Measurements from ENCODE around the gene NXNL1.

Gene NXNL1

DNA sequence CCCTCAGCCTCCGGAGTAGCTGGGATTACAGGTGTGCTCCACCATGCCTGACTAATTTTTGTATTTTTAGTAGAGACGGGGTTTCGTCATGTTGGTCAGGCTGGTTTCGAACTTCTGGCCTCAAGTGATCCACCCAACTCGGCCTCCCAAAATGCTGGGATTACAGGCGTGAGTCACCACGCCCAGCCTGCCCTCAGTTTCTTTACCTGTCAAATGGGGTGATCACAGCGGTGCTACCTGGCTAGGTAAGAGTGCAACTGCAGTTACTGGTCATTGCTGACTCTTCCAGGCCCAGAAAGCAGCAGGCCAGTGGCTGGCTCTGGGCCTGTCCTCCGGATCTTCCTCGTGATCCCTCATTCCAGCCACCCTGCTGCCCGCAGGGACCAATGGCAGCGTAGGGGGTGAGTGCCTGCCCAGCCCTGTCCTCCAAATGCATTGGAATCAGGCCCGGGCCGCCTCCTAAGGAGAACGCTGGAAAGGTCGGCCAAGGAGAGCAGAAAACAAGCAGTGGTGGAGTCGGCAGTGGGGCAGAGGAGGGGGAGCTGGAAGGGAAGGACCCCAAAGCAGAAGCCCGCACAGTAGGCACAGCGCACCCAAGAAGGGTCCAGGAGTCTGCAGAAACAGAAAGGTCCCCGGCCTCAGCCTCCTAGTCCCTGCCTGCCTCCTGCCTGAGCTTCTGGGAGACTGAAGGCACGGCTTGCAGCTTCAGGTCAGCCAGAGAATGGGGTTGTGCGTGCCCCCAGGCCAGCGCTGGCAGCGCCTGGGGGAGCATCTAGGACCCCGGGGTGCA lies 7.8 kb upstream of the NXNL1 start:
- Histone ChIP-seq H3K36me3 (ENCODE audit: insufficient read depth, low read depth, low read length) (no peaks in the 10 kb centered on the region), H3K4me3 (ENCODE audit: low read length) (peak overlapping the region; percentile 92), H3K27ac (ENCODE audit: low read length) (no peak overlapping the region), H3K27me3 (ENCODE audit: insufficient read depth, low read length) (peaks cover 32% of the 10 kb centered on the region), H3K9me3 (ENCODE audit: insufficient read depth, low read depth, low read length) (no peaks in the 10 kb centered on the region), H3K9ac (ENCODE audit: low read depth, low read length) (peak overlapping the region; percentile 60; the same call in 1 of the 2 replicates), H3K4me1 (ENCODE audit: insufficient read depth, low read length) (peaks cover 10% of the 10 kb centered on the region; the same call in 1 of the 2 replicates)

- H3K9ac ChIP-seq (ENCODE audit: low read depth, low read length) = no peak overlapping the region
- no peak overlapping the region for H3K27ac ChIP-seq (ENCODE audit: low read length)
- H3K4me3 ChIP-seq (ENCODE audit: low read length) = no peak overlapping the region
Measured at GRCh38 chr19:17467471-17468301, 7.0 kb upstream of the NXNL1 start.

DNA sequence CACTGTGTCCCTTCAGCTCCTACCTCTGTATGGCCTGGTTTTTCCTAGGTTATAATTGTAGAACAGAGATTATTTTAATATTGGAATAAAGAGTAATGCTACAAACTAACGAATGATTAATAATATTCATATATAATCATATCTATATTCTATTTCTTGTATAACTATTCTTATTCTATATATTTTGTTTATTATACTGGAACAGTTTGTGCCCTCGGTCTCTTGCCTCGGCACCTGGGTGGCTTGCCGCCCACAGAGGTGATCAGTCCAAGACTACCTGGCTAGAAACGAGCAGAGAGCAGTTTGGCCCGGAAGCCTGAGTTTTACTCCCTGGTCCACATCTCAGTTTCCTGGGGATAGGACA lies 5.7 kb upstream of the NXNL1 start:
- no peak overlapping the region for H3K4me3 ChIP-seq (ENCODE audit: low read length)
- H3K9ac ChIP-seq (ENCODE audit: low read depth, low read length) = no peak overlapping the region
- H3K36me3 ChIP-seq (ENCODE audit: insufficient read depth, low read depth, low read length) = no peaks in the 10 kb centered on the region
- peaks cover 10% of the 10 kb centered on the region; the same call in 1 of the 2 replicates for H3K4me1 ChIP-seq (ENCODE audit: insufficient read depth, low read length)
- no peaks in the 10 kb centered on the region for H3K9me3 ChIP-seq (ENCODE audit: insufficient read depth, low read depth, low read length)
- no peak overlapping the region for H3K27ac ChIP-seq (ENCODE audit: low read length)
- peaks cover 26% of the 10 kb centered on the region for H3K27me3 ChIP-seq (ENCODE audit: insufficient read depth, low read length)

More at GRCh38 chr19:17467471-17468301, 7.0 kb upstream of the NXNL1 start:
- H3K9me3 ChIP-seq (ENCODE audit: insufficient read depth, low read depth, low read length) = no peaks in the 10 kb centered on the region
- peaks cover 32% of the 10 kb centered on the region for H3K27me3 ChIP-seq (ENCODE audit: insufficient read depth, low read length)
- peaks cover 10% of the 10 kb centered on the region; the same call in 1 of the 2 replicates for H3K4me1 ChIP-seq (ENCODE audit: insufficient read depth, low read length)
- H3K36me3 ChIP-seq (ENCODE audit: insufficient read depth, low read depth, low read length) = no peaks in the 10 kb centered on the region

GRCh38 chr19:17458970-17459369 lies 1.8 kb downstream of the NXNL1 start:
- H3K9ac ChIP-seq (ENCODE audit: low read depth, low read length) = no peak overlapping the region
- peaks cover 38% of the 10 kb centered on the region for H3K27me3 ChIP-seq (ENCODE audit: insufficient read depth, low read length)
- H3K9me3 ChIP-seq (ENCODE audit: insufficient read depth, low read depth, low read length) = no peaks in the 10 kb centered on the region
- no peaks in the 10 kb centered on the region; the same call in 1 of the 2 replicates for H3K4me1 ChIP-seq (ENCODE audit: insufficient read depth, low read length)
- H3K4me3 ChIP-seq (ENCODE audit: low read length) = no peak overlapping the region
- no peaks in the 10 kb centered on the region for H3K36me3 ChIP-seq (ENCODE audit: insufficient read depth, low read depth, low read length)
- H3K27ac ChIP-seq (ENCODE audit: low read length) = no peak overlapping the region

GRCh38 chr19:17457616-17458015 lies 3.1 kb downstream of the NXNL1 start:
- no peaks in the 10 kb centered on the region for H3K36me3 ChIP-seq (ENCODE audit: insufficient read depth, low read depth, low read length)

DNA sequence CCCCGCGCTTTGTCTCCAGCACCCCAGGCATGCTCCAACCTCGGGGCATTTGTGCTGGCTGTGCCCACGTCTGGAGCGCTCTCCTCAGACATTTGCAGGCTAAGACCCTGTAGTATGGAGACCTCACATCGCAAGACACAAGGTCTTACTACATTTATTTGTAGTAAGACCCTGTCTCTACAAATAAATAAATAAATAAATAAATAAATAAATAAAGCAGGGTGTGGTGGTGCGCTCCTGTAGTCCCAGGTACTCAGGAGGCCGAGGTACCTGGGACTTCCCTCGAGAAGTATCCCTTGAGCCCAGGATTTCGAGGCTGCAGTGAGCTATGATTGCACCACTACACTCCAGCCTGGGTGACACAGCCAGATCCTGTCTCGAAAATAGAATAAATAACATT lies 4.6 kb downstream of the NXNL1 start:
- Histone ChIP-seq H3K9me3 (ENCODE audit: insufficient read depth, low read depth, low read length) (no peaks in the 10 kb centered on the region; the same call in 1 of the 2 replicates), H3K9ac (ENCODE audit: low read depth, low read length) (no peak overlapping the region), H3K27me3 (ENCODE audit: insufficient read depth, low read length) (peaks cover 48% of the 10 kb centered on the region), H3K27ac (ENCODE audit: low read length) (no peak overlapping the region), H3K36me3 (ENCODE audit: insufficient read depth, low read depth, low read length) (no peaks in the 10 kb centered on the region), H3K4me1 (ENCODE audit: insufficient read depth, low read length) (no peaks in the 10 kb centered on the region; the same call in 1 of the 2 replicates), H3K4me3 (ENCODE audit: low read length) (no peak overlapping the region)

More at GRCh38 chr19:17457616-17458015, 3.1 kb downstream of the NXNL1 start:
- no peaks in the 10 kb centered on the region; the same call in 1 of the 2 replicates for H3K9me3 ChIP-seq (ENCODE audit: insufficient read depth, low read depth, low read length)
- no peak overlapping the region for H3K4me3 ChIP-seq (ENCODE audit: low read length)
- no peaks in the 10 kb centered on the region; the same call in 1 of the 2 replicates for H3K4me1 ChIP-seq (ENCODE audit: insufficient read depth, low read length)
- no peak overlapping the region for H3K27ac ChIP-seq (ENCODE audit: low read length)
- H3K27me3 ChIP-seq (ENCODE audit: insufficient read depth, low read length) = peaks cover 44% of the 10 kb centered on the region
- no peak overlapping the region for H3K9ac ChIP-seq (ENCODE audit: low read depth, low read length)

DNA sequence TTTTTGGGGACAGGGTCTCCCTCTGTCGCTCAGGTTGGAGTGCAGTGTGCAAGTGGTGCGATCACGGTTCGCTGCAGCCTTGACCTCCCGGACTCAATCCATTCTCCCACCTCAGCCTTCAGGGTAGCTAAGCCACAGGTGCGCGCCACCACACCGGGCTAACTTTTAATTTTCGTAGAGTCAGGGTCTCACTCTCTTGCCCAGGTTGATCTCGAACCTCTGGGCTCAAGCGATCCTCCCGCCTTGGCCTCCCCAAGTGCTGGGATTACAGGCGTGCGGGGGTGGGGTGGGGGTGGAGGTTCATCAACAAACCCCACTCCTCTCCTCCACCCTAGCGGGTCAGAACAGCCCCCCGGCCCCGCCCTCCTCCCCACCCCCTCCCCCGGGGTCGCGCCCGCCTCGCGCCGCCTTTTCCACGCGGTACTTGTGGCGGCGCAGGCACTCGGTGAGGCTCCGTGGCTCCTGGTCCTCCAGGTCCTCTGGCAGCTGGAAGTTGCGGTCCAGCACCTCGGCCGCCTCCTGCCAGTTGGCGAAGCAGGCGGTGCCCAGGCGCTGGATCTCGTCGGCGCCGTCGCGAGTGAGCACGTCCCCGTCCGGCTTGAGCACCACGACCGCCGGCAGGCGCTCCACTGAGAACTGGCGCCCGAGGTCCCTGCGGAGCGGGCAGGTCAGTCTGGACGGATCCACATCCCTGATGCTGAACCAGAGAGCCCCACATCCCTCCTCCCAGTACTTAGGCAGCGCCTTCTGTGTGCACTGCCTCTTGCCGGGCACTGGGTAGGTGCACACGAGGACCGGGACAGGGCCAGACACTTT lies 5.2 kb downstream of the NXNL1 start:
- H3K36me3 ChIP-seq (ENCODE audit: insufficient read depth, low read depth, low read length) = no peaks in the 10 kb centered on the region
- H3K4me1 ChIP-seq (ENCODE audit: insufficient read depth, low read length) = no peaks in the 10 kb centered on the region; the same call in 1 of the 2 replicates
- H3K27ac ChIP-seq (ENCODE audit: low read length) = no peak overlapping the region
- H3K27me3 ChIP-seq (ENCODE audit: insufficient read depth, low read length) = peaks cover 49% of the 10 kb centered on the region
- no peaks in the 10 kb centered on the region; the same call in 1 of the 2 replicates for H3K9me3 ChIP-seq (ENCODE audit: insufficient read depth, low read depth, low read length)
- H3K9ac ChIP-seq (ENCODE audit: low read depth, low read length) = no peak overlapping the region
- no peak overlapping the region for H3K4me3 ChIP-seq (ENCODE audit: low read length)

GRCh38 chr19:17454576-17455071 lies 6.1 kb downstream of the NXNL1 start:
- Histone ChIP-seq H3K4me1 (ENCODE audit: insufficient read depth, low read length) (no peaks in the 10 kb centered on the region; the same call in 1 of the 2 replicates), H3K27ac (ENCODE audit: low read length) (no peak overlapping the region), H3K36me3 (ENCODE audit: insufficient read depth, low read depth, low read length) (no peaks in the 10 kb centered on the region), H3K4me3 (ENCODE audit: low read length) (peak overlapping the region; percentile 57; the same call in 1 of the 2 replicates), H3K9ac (ENCODE audit: low read depth, low read length) (no peak overlapping the region), H3K27me3 (ENCODE audit: insufficient read depth, low read length) (peaks cover 58% of the 10 kb centered on the region), H3K9me3 (ENCODE audit: insufficient read depth, low read depth, low read length) (no peaks in the 10 kb centered on the region; the same call in 1 of the 2 replicates)

GRCh38 chr19:17451820-17452219 lies 8.9 kb downstream of the NXNL1 start:
- peaks cover 59% of the 10 kb centered on the region for H3K27me3 ChIP-seq (ENCODE audit: insufficient read depth, low read length)
- H3K9ac ChIP-seq (ENCODE audit: low read depth, low read length) = no peak overlapping the region
- H3K36me3 ChIP-seq (ENCODE audit: insufficient read depth, low read depth, low read length) = no peaks in the 10 kb centered on the region
- no peak overlapping the region for H3K4me3 ChIP-seq (ENCODE audit: low read length)
- no peaks in the 10 kb centered on the region; the same call in 1 of the 2 replicates for H3K4me1 ChIP-seq (ENCODE audit: insufficient read depth, low read length)
- no peak overlapping the region for H3K27ac ChIP-seq (ENCODE audit: low read length)
- H3K9me3 ChIP-seq (ENCODE audit: insufficient read depth, low read depth, low read length) = no peaks in the 10 kb centered on the region; the same call in 1 of the 2 replicates

- no peak overlapping the region for H3K9ac ChIP-seq (ENCODE audit: low read depth, low read length)
- H3K27ac ChIP-seq (ENCODE audit: low read length) = no peak overlapping the region
- no peaks in the 10 kb centered on the region; the same call in 1 of the 2 replicates for H3K4me1 ChIP-seq (ENCODE audit: insufficient read depth, low read length)
- no peaks in the 10 kb centered on the region; the same call in 1 of the 2 replicates for H3K9me3 ChIP-seq (ENCODE audit: insufficient read depth, low read depth, low read length)
- no peaks in the 10 kb centered on the region for H3K36me3 ChIP-seq (ENCODE audit: insufficient read depth, low read depth, low read length)
- H3K27me3 ChIP-seq (ENCODE audit: insufficient read depth, low read length) = peaks cover 58% of the 10 kb centered on the region
- H3K4me3 ChIP-seq (ENCODE audit: low read length) = no peak overlapping the region
Measured at GRCh38 chr19:17450264-17451075, 10.3 kb downstream of the NXNL1 start.

All from iPS-20b (cell line).